Vagina (tissue), 2 donors: Measurements from ENCODE around the gene PXDN.

ENCODE experiments used
- CTCF ChIP-seq, 3 experiments: fragments of 450-650 bp in 2 of 3; fragments of 200-600 bp in 1 of 3; sonication (generic) in 1 of 3; IDR thresholded peaks; one replicate each; pipeline ENCODE4 v1.5.1; 2017 to 2019; ENCODE audit warnings: antibody characterized with exemption in 3 of 3, mild to moderate bottlenecking in 2 of 3, moderate library complexity in 2 of 3
- POLR2A ChIP-seq, 2 donors: fragments of 450-650 bp; IDR thresholded peaks; one replicate each; pipeline ENCODE4 v1.6.1; 2017; ENCODE audit warnings: antibody characterized with exemption in 2 of 2, mild to moderate bottlenecking in 2 of 2, moderate library complexity in 2 of 2
- POLR2AphosphoS5 ChIP-seq, 2 donors: sonication (generic); formaldehyde crosslinking; IDR thresholded peaks; one replicate each; pipeline ENCODE4 v1.9.0; 2017; ENCODE audit warnings: antibody characterized with exemption in 2 of 2, mild to moderate bottlenecking in 2 of 2, low read depth in 1 of 2; ENCODE audit not compliant: insufficient read depth in 1 of 2

DNA sequence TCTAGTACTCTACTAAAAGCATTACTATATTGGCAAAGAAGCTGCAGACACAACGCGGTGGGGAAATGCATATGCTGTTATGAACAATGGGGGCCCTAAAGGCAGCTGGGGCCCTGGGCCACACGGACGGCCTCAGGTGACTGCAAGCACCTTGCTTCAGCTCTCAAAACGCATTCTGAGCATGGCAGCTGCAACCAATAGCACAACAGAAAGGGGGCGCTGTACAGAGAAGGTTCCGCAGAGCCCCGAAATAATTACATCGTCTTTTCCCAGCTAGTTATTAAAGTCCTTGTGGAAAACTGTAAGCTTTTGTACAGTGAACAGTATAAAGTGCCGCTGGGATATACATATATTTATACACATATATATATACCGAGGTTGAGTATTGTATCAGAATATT lies 45.3 kb upstream of the PXDN start:
- no peak for TF ChIP-seq CTCF (IDR thresholded peaks at IDR 0.05)
- no peak for TF ChIP-seq POLR2AphosphoS5 (IDR thresholded peaks at IDR 0.05; ENCODE audit: insufficient read depth in 1 of 2, low read depth in 1 of 2)
- TF ChIP-seq POLR2A (IDR thresholded peaks at IDR 0.05) = no peak
